ENCODE results near the gene MGAT2.

DNA sequence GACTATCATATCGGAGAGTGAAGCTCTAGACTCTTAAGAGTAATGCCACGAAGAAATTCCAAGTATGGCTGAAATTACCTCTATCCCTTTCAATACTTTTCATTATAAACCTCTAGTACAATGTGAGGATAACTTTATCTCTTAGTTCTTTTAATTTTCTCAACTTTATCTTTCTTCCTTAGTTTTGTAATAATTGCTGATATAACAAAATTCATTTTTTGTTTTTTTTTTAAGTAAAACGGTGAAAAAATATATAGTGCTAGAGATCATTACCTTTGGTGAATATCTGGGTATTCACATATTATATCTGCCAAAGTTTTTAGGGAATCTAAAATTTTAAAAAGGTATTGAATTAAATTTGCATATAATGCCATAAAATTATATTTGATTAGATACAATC lies 33.9 kb downstream of the MGAT2 start:
- TF ChIP-seq EZH2 (IDR thresholded peaks at IDR 0.05) = no peak
- TF ChIP-seq POLR2AphosphoS5 (IDR thresholded peaks at IDR 0.05; ENCODE audit: borderline replicate concordance, low read depth, low read length) = no peak
- TF ChIP-seq FOXP2 (optimal IDR thresholded peaks at IDR 0.05; ENCODE audit: control extremely low read depth, extremely low read length, insufficient read depth) = no peak
